Urinary bladder (tissue), 4 donors: Measurements from ENCODE around the gene IL25. TPM values are rescaled to one million over a fixed set of nuclear protein-coding genes. Genes with fewer than 3 reads are reported as not detected.
A peak's percentile ranks its signal among the peaks of the same experiment; 100 is the strongest.
"Not testable (repeated sequence)": the region's sequence is repeated elsewhere in the genome, so short reads cannot be mapped to it uniquely, and the experiment has no call there.

ENCODE experiments used
- DNase-seq: peaks from one replicate; pipeline ENCODE4 v3.0.0-alpha.2; 2015; ENCODE audit errors: extremely low spot score
- H3K27ac ChIP-seq: one replicate; pipeline ENCODE4 v1.5.1; 2013; ENCODE audit warnings: low read depth, mild to moderate bottlenecking, moderate library complexity
- H3K36me3 ChIP-seq: one replicate; pipeline ENCODE4 v1.6.1; 2013; ENCODE audit warnings: mild to moderate bottlenecking, moderate library complexity; ENCODE audit not compliant: insufficient read depth
- H3K4me1 ChIP-seq: one replicate; pipeline ENCODE4 v1.6.1; 2013; ENCODE audit warnings: mild to moderate bottlenecking, moderate library complexity; ENCODE audit not compliant: insufficient read depth
- H3K4me3 ChIP-seq: one replicate; pipeline ENCODE4 v1.5.1; 2013; ENCODE audit warnings: low read depth, low read length
- WGBS: extraction: QIAGEN DNeasy Blood & Tissue Kit; methylation state at CpG from one replicate; pipeline ENCODE4 v1.1.7; 2013; 5-methylcytosine and 5-hydroxymethylcytosine counted together
- polyA plus RNA-seq: library from polyadenylated mRNA; stranded (reverse); fragments of 200-250 nt; gene quantifications from one replicate; pipeline ENCODE4 v1.2.3, GENCODE V29; 2013
- total RNA-seq: library from RNA; depleted of rRNA; stranded (reverse); fragments of >200 nt; gene quantifications from one replicate; pipeline ENCODE4 v1.2.3, GENCODE V29; 2014
- donor health status: healthy with polysubstance abuse.
- donor health status: healthy.

IL25 gene
- total RNA-seq, result not detected
- polyA plus RNA-seq, result not detected

DNA sequence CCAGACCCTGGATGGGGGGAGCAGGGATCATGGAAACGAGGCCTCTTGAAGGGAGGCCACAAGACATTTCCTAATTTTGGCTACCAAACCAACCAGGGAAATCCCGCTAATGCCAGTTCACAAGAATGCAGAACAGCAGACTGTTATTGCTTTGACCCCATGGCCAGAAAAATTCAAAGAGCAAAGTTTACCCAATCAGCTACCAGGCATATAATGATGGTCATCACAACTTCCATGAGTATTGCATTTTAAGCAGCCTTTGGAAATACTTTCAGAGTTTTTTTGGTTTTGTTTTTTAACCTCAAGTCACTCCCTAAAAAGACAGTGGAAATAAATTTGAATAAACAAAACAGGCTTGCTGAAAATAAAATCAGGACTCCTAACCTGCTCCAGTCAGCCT is at the start of gene IL25:
Gene IL25, plus strand, starts transcription at position 301 of the 400 bp plus-strand sequence.
- H3K4me1 ChIP-seq, result no peaks in the 10 kb centered on the region
- no peak for DNase-seq
- WGBS, result 75% methylated on average over 2 of the region's 2 CpGs
- H3K4me3 ChIP-seq, result no peak within 1 kb of the TSS
- H3K36me3 ChIP-seq, result no peaks in the 10 kb centered on the region
- H3K27ac ChIP-seq, result no peak within 1 kb of the TSS

- DNase-seq, result no peak
- H3K27ac ChIP-seq, result no peak overlapping the region
- H3K4me1 ChIP-seq, result no peaks in the 10 kb centered on the region
- no peak overlapping the region for H3K4me3 ChIP-seq
- 85% methylated on average over 18 of the region's 18 CpGs for WGBS
- H3K36me3 ChIP-seq, result peaks cover 9% of the 10 kb centered on the region
Observed at GRCh38 chr14:23323838-23324454, 48.7 kb upstream of the IL25 start.

DNA sequence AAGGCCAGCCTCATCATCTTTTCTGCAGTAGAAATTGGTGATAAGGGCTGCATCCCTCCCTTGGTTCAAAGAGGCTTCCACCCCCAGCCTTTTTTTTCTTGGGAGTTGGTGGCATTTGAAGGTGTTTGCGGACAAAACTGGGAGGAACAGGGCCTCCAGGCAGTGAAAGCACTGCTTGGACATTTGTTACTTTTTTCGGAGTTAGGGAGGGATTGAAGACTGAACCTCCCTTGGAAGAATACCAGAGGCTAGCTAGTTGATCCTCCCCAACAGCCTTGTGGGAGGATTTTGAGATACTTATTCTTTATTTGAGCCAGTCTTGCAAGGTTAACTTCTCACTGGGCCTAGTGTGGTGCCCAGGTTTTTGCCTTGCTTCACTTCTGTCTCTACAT is 48.2 kb upstream of the IL25 start:
- Histone ChIP-seq H3K4me3 (no peak overlapping the region), H3K27ac (no peak overlapping the region), H3K4me1 (no peaks in the 10 kb centered on the region), H3K36me3 (peaks cover 9% of the 10 kb centered on the region)
- WGBS, result 72% methylated on average over 2 of the region's 2 CpGs
- no peak for DNase-seq

GRCh38 chr14:23324993-23325392 is 47.6 kb upstream of the IL25 start:
- H3K4me3 ChIP-seq, result no peak overlapping the region
- peaks cover 9% of the 10 kb centered on the region for H3K36me3 ChIP-seq
- no peaks in the 10 kb centered on the region for H3K4me1 ChIP-seq
- no peak for DNase-seq
- H3K27ac ChIP-seq, result no peak overlapping the region
- 82% methylated on average over 7 of the region's 7 CpGs for WGBS

GRCh38 chr14:23325746-23326145 is 46.9 kb upstream of the IL25 start:
- H3K4me3 ChIP-seq, H3K27ac ChIP-seq, H3K36me3 ChIP-seq, H3K4me1 ChIP-seq, DNase-seq: not testable (repeated sequence)
- 92% methylated on average over 5 of the region's 5 CpGs for WGBS

- peaks cover 9% of the 10 kb centered on the region for H3K36me3 ChIP-seq
Observed at GRCh38 chr14:23326491-23327332, 45.9 kb upstream of the IL25 start.

DNA sequence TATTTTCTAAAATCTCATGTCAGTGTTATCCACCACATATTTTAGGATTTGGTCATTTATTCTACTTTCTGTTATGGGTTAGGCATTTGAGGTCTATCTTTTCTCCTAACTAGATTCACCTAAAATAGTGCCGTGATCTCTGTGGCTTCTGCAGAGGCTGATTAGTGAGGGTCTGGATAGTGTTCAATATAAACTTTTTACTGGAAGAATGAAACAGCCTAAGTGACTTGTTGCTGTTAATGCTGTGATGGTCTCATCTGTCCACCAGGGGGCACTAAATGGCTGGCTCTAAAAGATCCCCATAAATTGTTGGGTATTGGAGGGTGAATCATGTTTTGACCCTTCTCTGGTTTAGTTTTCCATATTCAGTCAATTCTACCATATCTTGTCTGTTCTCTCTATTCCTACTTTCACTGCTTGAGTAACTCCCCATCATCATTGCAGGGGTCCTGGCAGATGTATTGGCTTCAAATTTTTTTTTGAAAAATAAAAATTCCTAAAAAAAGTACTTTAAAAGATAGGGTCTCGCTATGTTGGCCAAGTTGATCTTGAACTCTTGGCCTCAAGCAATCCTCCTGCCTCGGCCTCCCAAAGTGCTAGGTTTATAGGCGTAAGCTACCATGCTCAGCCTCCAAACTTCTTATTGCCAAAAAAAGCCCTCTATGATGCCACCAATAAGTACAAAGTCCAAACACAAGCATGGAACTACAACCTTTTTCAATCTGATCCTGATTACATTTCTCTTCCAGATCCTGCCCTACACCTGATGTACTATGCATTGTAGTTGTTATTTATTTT is 44.5 kb upstream of the IL25 start:
- peak; percentile 71 for DNase-seq
- H3K4me1 ChIP-seq, result no peaks in the 10 kb centered on the region
- peaks cover 9% of the 10 kb centered on the region for H3K36me3 ChIP-seq
- no peak overlapping the region for H3K4me3 ChIP-seq
- no peak overlapping the region for H3K27ac ChIP-seq
- WGBS, result 40% methylated on average over 4 of the region's 4 CpGs

More at GRCh38 chr14:23326491-23327332, 45.9 kb upstream of the IL25 start:
- H3K4me3 ChIP-seq, result no peak overlapping the region
- WGBS, result 80% methylated on average over 13 of the region's 13 CpGs
- H3K4me1 ChIP-seq, result no peaks in the 10 kb centered on the region
- no peak for DNase-seq
- no peak overlapping the region for H3K27ac ChIP-seq

DNA sequence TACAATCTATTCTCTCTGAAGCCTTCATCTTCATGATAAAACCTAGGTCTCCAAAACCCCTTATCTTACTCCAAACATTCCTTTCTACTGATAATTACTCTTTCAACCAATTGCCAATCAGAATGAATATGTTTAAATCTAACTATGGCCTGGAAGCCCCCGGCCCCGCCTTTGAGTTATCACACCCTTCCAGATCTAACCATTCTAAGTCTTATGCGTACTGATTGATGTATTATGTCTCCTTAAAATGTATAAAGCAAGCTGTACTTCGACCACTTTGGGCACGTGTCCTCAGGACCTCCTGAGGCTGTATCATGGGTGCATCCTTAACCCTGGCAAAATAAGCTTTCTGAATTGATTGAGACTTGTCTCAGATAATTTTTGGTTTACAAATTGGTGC is 37.0 kb upstream of the IL25 start:
- H3K4me3 ChIP-seq, result no peak overlapping the region
- no peak overlapping the region for H3K27ac ChIP-seq
- no peaks in the 10 kb centered on the region for H3K4me1 ChIP-seq
- 87% methylated on average over 5 of the region's 5 CpGs for WGBS
- H3K36me3 ChIP-seq, result no peaks in the 10 kb centered on the region
- no peak for DNase-seq

DNA sequence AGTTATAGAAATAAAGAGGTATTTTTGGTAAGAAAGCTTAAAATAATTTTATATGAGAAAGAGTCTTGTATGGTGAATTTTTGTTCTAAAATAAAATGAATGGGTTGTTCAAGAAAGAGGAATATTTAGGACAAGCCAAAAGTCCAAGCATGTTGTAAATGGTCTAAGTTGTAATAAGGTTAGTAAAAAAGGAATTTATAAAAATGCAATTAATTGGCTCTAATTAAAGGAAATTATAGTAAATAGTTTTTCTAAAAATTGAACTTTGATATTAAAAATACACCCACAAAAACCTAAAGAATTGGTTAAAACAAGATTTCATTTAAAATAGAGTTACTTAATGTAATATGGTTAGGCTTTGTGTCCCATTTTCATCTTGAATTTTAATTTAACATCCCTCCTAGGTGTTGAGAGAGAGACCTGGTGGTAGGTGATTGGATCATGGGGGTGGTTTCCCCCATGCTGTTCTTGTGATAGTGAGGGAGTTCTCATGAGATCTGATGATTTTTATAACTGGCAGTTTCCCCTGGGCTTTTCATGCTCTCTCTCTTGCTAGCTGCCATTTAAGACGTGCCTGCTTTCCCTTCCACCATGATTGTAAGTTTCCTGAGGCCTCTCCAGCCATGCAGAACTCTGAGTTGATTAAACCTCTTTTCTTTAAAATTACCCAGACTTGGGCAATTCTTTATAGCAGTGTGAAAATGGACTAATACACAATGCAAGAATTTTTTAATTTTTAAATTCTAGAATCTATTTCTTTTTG is 32.9 kb upstream of the IL25 start:
- no peak for DNase-seq
- WGBS, result 90% methylated on average over 1 of the region's 1 CpG
- H3K36me3 ChIP-seq, result no peaks in the 10 kb centered on the region

GRCh38 chr14:23344481-23344880 is 28.1 kb upstream of the IL25 start:
- Histone ChIP-seq H3K4me3 (no peak overlapping the region), H3K36me3 (no peaks in the 10 kb centered on the region), H3K27ac (no peak overlapping the region), H3K4me1 (no peaks in the 10 kb centered on the region)
- DNase-seq, result no peak
- 48% methylated on average over 3 of the region's 3 CpGs for WGBS

More for the DNA sequence above, 32.9 kb upstream of the IL25 start:
- Histone ChIP-seq H3K4me3 (no peak overlapping the region), H3K27ac (no peak overlapping the region), H3K4me1 (no peaks in the 10 kb centered on the region)

GRCh38 chr14:23345987-23346692 is 26.5 kb upstream of the IL25 start:
- no peak overlapping the region for H3K27ac ChIP-seq
- no peak for DNase-seq
- 77% methylated on average over 13 of the region's 13 CpGs for WGBS
- no peak overlapping the region for H3K4me3 ChIP-seq
- no peaks in the 10 kb centered on the region for H3K4me1 ChIP-seq
- no peaks in the 10 kb centered on the region for H3K36me3 ChIP-seq

DNA sequence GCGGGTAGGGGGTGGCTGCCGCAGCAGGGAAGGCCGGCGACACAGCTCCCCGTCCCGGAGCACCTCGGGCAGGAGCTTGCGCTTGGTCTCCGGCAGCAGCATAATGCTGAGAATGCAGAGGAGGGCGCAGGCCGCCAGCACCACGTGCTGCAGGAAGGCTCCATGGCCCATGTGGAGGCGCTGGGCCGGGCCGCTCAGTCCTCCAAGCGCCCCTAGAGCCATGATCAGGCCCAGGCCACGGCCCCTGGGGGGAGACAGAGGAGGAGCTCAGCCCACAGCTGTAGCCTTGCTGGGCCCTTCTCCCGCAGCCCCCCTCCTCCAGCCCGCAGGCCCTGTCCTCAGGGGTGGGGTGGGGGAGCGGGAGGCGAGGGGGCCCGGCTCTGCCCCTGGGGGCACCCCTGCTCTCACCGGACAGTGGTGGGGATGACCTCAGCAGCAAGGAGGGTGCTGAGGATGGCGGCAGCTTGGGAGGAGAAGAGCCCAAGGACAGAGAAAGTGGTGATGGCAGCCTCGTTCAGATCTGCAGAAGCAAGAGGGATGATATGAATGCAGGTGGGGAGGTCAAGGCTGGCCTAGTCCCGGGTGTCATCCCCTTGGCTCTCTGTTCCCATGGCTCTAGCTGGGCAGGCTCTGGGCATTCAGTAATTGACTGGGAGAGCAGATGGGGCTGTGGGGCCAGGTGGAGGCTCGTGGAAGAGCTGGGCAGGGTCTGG is 25.8 kb upstream of the IL25 start:
- no peak overlapping the region for H3K4me3 ChIP-seq
- WGBS, result 84% methylated on average over 27 of the region's 27 CpGs
- DNase-seq, result no peak
- H3K4me1 ChIP-seq, result peaks cover 2% of the 10 kb centered on the region
- no peaks in the 10 kb centered on the region for H3K36me3 ChIP-seq
- no peak overlapping the region for H3K27ac ChIP-seq
